A673 (cell line): ENCODE measurements around the gene PACRG.

Experiments
- EZH2 ChIP-seq: fragments of 200-600 bp; sonication (generic); IDR thresholded peaks from 2 replicates; pipeline ENCODE4 v1.6.1; 2017; ENCODE audit warnings: borderline replicate concordance, low read depth, mild to moderate bottlenecking, mixed read lengths, antibody characterized with exemption, low read length; ENCODE audit not compliant: poor library complexity, severe bottlenecking
- TF ChIP-seq, protein P1 (sequence below): fragments of 300-800, 200-600 bp; sonication (generic); conservative IDR thresholded peaks from 2 replicates; pipeline ENCODE4 v1.5.1; 2017; ENCODE audit warnings: low read depth, mild to moderate bottlenecking, antibody characterized with exemption, low read length, moderate library complexity, mixed read lengths

DNA sequence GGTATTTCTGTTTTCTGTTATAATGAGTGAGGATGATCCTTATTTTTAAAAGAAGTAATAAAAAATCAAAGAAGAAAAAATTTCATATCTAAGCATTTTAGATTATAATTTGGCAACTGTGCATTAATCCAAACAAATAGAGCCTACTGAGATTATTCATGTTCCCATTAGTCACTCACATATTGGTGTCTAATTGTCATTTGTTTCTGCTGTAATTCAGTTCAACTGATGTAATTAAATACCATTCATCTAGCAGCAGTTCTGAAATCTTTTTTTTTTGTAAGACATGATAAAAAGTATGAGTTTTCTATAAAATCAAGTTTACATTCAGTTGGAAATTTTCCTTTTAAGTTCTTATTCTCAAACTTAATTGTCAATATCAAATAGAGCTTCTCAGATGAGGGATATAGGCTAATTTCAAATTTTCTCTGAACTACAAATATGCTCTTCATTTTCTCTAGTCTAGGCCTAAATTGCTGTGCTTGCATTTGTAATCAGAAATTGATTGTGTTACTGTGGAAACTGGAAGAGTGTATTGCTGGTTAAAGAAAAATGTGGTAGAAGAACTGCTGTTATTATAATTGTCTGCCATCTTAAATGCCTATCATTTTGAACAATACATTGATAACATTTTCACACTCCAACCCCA, 23.6 kb downstream of the PACRG start:
- TF ChIP-seq, protein P1, sequence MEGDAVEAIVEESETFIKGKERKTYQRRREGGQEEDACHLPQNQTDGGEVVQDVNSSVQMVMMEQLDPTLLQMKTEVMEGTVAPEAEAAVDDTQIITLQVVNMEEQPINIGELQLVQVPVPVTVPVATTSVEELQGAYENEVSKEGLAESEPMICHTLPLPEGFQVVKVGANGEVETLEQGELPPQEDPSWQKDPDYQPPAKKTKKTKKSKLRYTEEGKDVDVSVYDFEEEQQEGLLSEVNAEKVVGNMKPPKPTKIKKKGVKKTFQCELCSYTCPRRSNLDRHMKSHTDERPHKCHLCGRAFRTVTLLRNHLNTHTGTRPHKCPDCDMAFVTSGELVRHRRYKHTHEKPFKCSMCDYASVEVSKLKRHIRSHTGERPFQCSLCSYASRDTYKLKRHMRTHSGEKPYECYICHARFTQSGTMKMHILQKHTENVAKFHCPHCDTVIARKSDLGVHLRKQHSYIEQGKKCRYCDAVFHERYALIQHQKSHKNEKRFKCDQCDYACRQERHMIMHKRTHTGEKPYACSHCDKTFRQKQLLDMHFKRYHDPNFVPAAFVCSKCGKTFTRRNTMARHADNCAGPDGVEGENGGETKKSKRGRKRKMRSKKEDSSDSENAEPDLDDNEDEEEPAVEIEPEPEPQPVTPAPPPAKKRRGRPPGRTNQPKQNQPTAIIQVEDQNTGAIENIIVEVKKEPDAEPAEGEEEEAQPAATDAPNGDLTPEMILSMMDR, result no peak
- TF ChIP-seq EZH2, result no peak
